Keratinocyte (primary cell): ENCODE measurements around the gene KAT6B. TPM values are rescaled to one million over a fixed set of nuclear protein-coding genes. Genes with fewer than 3 reads are reported as not detected.
A peak's percentile ranks its signal among the peaks of the same experiment; 100 is the strongest.

Experiments used
- DNase-seq: peaks from one replicate; pipeline ENCODE4 v3.0.0-alpha.2; 2011; ENCODE audit warnings: low read depth, missing footprints, low spot score
- FAIRE-seq: peaks from 2 replicates; lab custom pipeline; 2011; peaks lifted over from hg19 to GRCh38; lab: Jason Lieb, UNC
- H2AFZ ChIP-seq: 2 replicates; pipeline ENCODE4 v1.6.0; 2012; ENCODE audit warnings: low read length, control low read depth, inconsistent platforms; ENCODE audit not compliant: control insufficient read depth
- H3K27ac ChIP-seq: 2 replicates; pipeline ENCODE4 v1.5.1; 2011; ENCODE audit warnings: low read length; ENCODE audit not compliant: control insufficient read depth, insufficient read depth
- H3K27me3 ChIP-seq: 3 replicates; pipeline ENCODE4 v1.6.0; 2011; ENCODE audit warnings: low read length; ENCODE audit not compliant: control insufficient read depth, insufficient read depth; ENCODE audit errors: extremely low read depth
- H3K36me3 ChIP-seq, 2 experiments: 2 replicates in 1 of 2; 3 replicates in 1 of 2; pipeline ENCODE4 v1.5.1; 2011; ENCODE audit warnings: low read length in 2 of 2, mild to moderate bottlenecking in 1 of 2; ENCODE audit not compliant: control insufficient read depth in 2 of 2, insufficient read depth in 2 of 2; ENCODE audit errors: extremely low read depth in 1 of 2
- H3K4me1 ChIP-seq: 3 replicates; pipeline ENCODE4 v1.5.1; 2011; ENCODE audit warnings: low read length; ENCODE audit not compliant: control insufficient read depth, insufficient read depth; ENCODE audit errors: extremely low read depth
- H3K4me2 ChIP-seq: 3 replicates; pipeline ENCODE4 v1.6.0; 2011; ENCODE audit warnings: low read depth, low read length; ENCODE audit not compliant: control insufficient read depth, insufficient read depth; ENCODE audit errors: extremely low read depth
- H3K4me3 ChIP-seq, 3 experiments: fragments of 200-600 bp in 1 of 3; sonication (generic) in 1 of 3; 2 replicates in 2 of 3; 3 replicates in 1 of 3; pipeline ENCODE4 v1.5.1; 2011 to 2016; ENCODE audit warnings: low read length in 3 of 3, mild to moderate bottlenecking in 3 of 3, control low read depth in 2 of 3, inconsistent platforms in 1 of 3, low read depth in 1 of 3, mixed read lengths in 1 of 3, mixed run types in 1 of 3, moderate library complexity in 1 of 3; ENCODE audit not compliant: control insufficient read depth in 2 of 3, insufficient read depth in 2 of 3; ENCODE audit errors: extremely low read depth in 1 of 3
- H3K79me2 ChIP-seq: 2 replicates; pipeline ENCODE4 v1.6.0; 2012; ENCODE audit warnings: low read length; ENCODE audit not compliant: control insufficient read depth, insufficient read depth
- H3K9ac ChIP-seq: 3 replicates; pipeline ENCODE4 v1.6.0; 2011; ENCODE audit warnings: low read length; ENCODE audit not compliant: control insufficient read depth, insufficient read depth; ENCODE audit errors: extremely low read depth
- H3K9me1 ChIP-seq: 3 replicates; pipeline ENCODE4 v1.6.0; 2011; ENCODE audit warnings: low read length; ENCODE audit not compliant: control insufficient read depth, insufficient read depth; ENCODE audit errors: extremely low read depth
- H3K9me3 ChIP-seq: 2 replicates; pipeline ENCODE4 v1.5.1; 2012; ENCODE audit warnings: low read depth, low read length; ENCODE audit not compliant: control insufficient read depth
- H4K20me1 ChIP-seq: 3 replicates; pipeline ENCODE4 v1.6.0; 2011; ENCODE audit warnings: low read length; ENCODE audit not compliant: control insufficient read depth, insufficient read depth; ENCODE audit errors: extremely low read depth
- CTCF ChIP-seq, 3 experiments: IDR thresholded peaks in 1 of 3; conservative IDR thresholded peaks in 1 of 3; optimal IDR thresholded peaks in 1 of 3; 2 replicates in 2 of 3; 3 replicates in 1 of 3; pipeline versions ENCODE3 to v1.5.1; 2011; ENCODE audit warnings: low read length in 3 of 3, mild to moderate bottlenecking in 3 of 3, moderate library complexity in 2 of 3, control low read depth in 1 of 3, inconsistent platforms in 1 of 3; ENCODE audit not compliant: insufficient read depth in 2 of 3; ENCODE audit errors: extremely low read depth in 1 of 3
- EZH2 ChIP-seq: IDR thresholded peaks from one replicate; pipeline ENCODE4 v1.6.1; 2012; ENCODE audit warnings: inconsistent platforms, mild to moderate bottlenecking, low read length, moderate library complexity
- dilution Hi-C: fragments of 300-500 bp; cut with MboI; formaldehyde crosslinking; loops from one replicate; pipeline ENCODE4 v1.7.0; 2020; ENCODE audit warnings: low sequenced_read_pairs; ENCODE audit not compliant: extremely low pct_ligation_motif_present
- polyA plus RNA-seq, 5 experiments: library from polyadenylated mRNA; depleted of rRNA in 3 of 5; stranded (reverse) in 3 of 5; stranded (forward) in 1 of 5; unstranded in 1 of 5; fragments of >200 nt; gene quantifications; 1 replicate in 1 of 5; 2 replicates in 3 of 5; 3 replicates in 1 of 5; pipeline versions ENCODE4 v1.2.1 to v1.2.3, GENCODE V29; 2011 to 2012; ENCODE audit warnings: missing spikeins in 2 of 5, low read depth in 1 of 5, low replicate concordance in 1 of 5

The KAT6B gene
- polyA plus RNA-seq, 1 donor (not counting 4 experiments of a cell fraction or from before 2014, with no cell fraction given), result 2.9 TPM

GRCh38 chr10:75018686-75019307, 192.4 kb downstream of the KAT6B start:
- dilution Hi-C loops, result no loop called here
- Histone ChIP-seq H3K9me3 (no peaks in the 10 kb centered on the region), H3K79me2 (no peaks in the 10 kb centered on the region), H3K27me3 (no peaks in the 10 kb centered on the region), H3K4me3 (no peak overlapping the region), H3K9ac (no peak overlapping the region), H3K9me1 (no peaks in the 10 kb centered on the region), H3K4me2 (no peak overlapping the region), H3K36me3 (peaks cover 0 to 2% of the 10 kb centered on the region in 2 experiments), H2AFZ (no peak overlapping the region), H4K20me1 (no peaks in the 10 kb centered on the region), H3K27ac (no peak overlapping the region), H3K4me1 (no peaks in the 10 kb centered on the region)
- DNase-seq, result no peak
- TF ChIP-seq EZH2 (no peak), CTCF (optimal IDR thresholded peaks at IDR 0.05 in 1 of 3, IDR thresholded peaks at IDR 0.05 in 1 of 3, conservative IDR thresholded peaks at IDR 0.05 in 1 of 3; ENCODE audit: extremely low read depth in 1 of 3, insufficient read depth in 2 of 3, low read length in 3 of 3) (no peak)
- FAIRE-seq, result no peak

DNA sequence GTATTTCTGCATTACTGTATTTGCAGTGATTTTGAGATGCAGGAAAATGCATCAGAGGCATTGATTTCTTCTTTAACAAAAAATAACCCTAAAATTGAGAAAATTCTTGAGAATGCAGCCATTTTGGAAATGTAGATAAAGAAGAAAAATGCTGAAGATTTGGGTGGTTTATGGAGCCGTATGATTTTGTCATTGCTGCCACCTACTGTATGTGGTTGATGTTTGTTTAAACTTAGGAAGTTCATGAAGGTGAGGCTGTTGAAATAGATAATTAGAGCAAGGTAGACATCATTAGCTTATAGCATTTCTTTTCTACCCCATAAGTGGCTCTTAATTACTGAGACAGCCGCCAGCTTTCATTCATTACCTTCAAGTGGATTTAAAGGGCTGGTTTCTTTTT, 193.0 kb downstream of the KAT6B start:
- DNase-seq (no peak), FAIRE-seq (no peak)
- Histone ChIP-seq H3K9me3 (no peaks in the 10 kb centered on the region), H3K27ac (no peak overlapping the region), H3K9me1 (no peaks in the 10 kb centered on the region), H3K4me3 (no peak overlapping the region), H3K9ac (no peak overlapping the region), H3K4me1 (no peaks in the 10 kb centered on the region), H3K4me2 (no peak overlapping the region), H3K79me2 (no peaks in the 10 kb centered on the region), H3K36me3 (peaks cover 0 to 2% of the 10 kb centered on the region in 2 experiments), H3K27me3 (no peaks in the 10 kb centered on the region), H4K20me1 (no peaks in the 10 kb centered on the region), H2AFZ (no peak overlapping the region)
- TF ChIP-seq CTCF (optimal IDR thresholded peaks at IDR 0.05 in 1 of 3, IDR thresholded peaks at IDR 0.05 in 1 of 3, conservative IDR thresholded peaks at IDR 0.05 in 1 of 3; ENCODE audit: extremely low read depth in 1 of 3, insufficient read depth in 2 of 3, low read length in 3 of 3) (peak in 2 of 3 experiments; percentile 13 to 34), EZH2 (no peak)
- dilution Hi-C loops, result no loop called here
